Measurements from ENCODE around the gene GP2. TPM values are rescaled to one million over a fixed set of nuclear protein-coding genes. Genes with fewer than 3 reads are reported as not detected.

The GP2 gene
- total and polyA plus RNA-seq, 2 donors (not counting 1 experiment from before 2014, with no cell fraction given), result not detected

DNA sequence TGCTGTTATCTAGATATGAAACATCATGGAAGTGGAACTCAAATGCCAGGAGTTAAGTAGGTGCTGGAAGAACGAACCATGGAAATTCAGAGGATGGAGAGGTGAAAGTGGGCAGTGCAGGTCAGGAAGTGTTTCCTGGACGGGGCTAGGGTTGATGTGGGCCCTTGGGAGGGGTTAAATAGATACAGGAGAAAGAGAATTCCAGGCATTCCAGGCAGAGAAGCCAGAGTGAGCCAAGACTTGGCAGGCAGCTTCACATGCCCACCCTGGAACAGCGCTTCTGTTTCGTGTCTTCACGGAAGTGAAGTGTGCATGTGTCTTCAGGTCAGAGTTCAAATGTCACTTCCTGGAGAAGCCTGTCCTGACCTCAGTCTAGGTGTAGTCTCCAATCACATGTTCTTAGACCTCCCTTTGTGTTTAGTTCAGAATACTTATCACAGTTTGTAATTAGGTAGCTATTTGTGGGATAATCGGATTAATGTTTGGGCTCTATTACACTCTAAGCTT lies 41.3 kb downstream of the GP2 start:
- DNase-seq (ENCODE audit: low read depth in 2 of 2), result no peak
- no peak overlapping the region for H3K27ac ChIP-seq (ENCODE audit: insufficient read depth, low read length)
- no peak overlapping the region for H3K4me2 ChIP-seq (ENCODE audit: extremely low read depth, insufficient read depth, low read length)
- no peaks in the 10 kb centered on the region for H3K79me2 ChIP-seq (ENCODE audit: control insufficient read depth, insufficient read depth, low read length)
- no peaks in the 10 kb centered on the region for H3K4me1 ChIP-seq (ENCODE audit: control insufficient read depth, extremely low read depth, insufficient read depth, low read length)
- no peak overlapping the region for H3K4me3 ChIP-seq (replicated peaks in 1 of 4; ENCODE audit: control extremely low read depth in 1 of 4, insufficient read depth in 1 of 4, low read depth in 3 of 4, low read length in 4 of 4)
- no peak overlapping the region for H3K9ac ChIP-seq (ENCODE audit: insufficient read depth, low read length)
- no peaks in the 10 kb centered on the region for H4K20me1 ChIP-seq (ENCODE audit: control insufficient read depth, extremely low read depth, insufficient read depth, low read length)
- TF ChIP-seq EZH2 (IDR thresholded peaks at IDR 0.05; ENCODE audit: low read length, missing control alignments), result no peak
- TF ChIP-seq, protein P1, sequence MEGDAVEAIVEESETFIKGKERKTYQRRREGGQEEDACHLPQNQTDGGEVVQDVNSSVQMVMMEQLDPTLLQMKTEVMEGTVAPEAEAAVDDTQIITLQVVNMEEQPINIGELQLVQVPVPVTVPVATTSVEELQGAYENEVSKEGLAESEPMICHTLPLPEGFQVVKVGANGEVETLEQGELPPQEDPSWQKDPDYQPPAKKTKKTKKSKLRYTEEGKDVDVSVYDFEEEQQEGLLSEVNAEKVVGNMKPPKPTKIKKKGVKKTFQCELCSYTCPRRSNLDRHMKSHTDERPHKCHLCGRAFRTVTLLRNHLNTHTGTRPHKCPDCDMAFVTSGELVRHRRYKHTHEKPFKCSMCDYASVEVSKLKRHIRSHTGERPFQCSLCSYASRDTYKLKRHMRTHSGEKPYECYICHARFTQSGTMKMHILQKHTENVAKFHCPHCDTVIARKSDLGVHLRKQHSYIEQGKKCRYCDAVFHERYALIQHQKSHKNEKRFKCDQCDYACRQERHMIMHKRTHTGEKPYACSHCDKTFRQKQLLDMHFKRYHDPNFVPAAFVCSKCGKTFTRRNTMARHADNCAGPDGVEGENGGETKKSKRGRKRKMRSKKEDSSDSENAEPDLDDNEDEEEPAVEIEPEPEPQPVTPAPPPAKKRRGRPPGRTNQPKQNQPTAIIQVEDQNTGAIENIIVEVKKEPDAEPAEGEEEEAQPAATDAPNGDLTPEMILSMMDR (conservative IDR thresholded peaks at IDR 0.05 in 1 of 2, IDR thresholded peaks at IDR 0.05 in 1 of 2; ENCODE audit: low read depth in 1 of 2, low read length in 2 of 2), result no peak
- H2AFZ ChIP-seq (ENCODE audit: low read length), result no peak overlapping the region
- H3K36me3 ChIP-seq (ENCODE audit: control insufficient read depth, insufficient read depth, low read length), result no peaks in the 10 kb centered on the region
- H3K27me3 ChIP-seq (ENCODE audit: control insufficient read depth, insufficient read depth, low read length), result no peaks in the 10 kb centered on the region
- H3K9me3 ChIP-seq (ENCODE audit: control insufficient read depth, insufficient read depth, low read depth, low read length), result no peaks in the 10 kb centered on the region

DNA sequence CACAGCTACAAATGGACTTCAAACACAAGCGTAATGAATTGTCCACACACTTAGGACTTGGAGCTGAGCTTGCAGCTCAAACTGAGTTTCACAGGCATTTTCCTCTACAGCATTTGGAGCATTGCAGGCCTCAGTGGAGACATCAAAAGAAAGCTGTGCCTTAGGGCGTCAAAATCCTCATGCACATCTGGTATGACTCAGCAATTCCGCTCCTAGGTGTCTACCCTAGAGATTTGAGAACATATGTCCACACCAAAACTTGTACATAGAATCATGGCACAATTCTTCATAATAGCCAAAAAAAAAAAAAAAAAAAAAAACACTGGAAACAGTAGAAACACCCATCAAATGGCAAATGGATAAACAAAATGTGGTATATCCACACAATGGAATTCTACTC lies 47.1 kb downstream of the GP2 start:
- no peaks in the 10 kb centered on the region for H3K9me3 ChIP-seq (ENCODE audit: control insufficient read depth, insufficient read depth, low read depth, low read length)
- no peak overlapping the region for H3K4me3 ChIP-seq (replicated peaks in 1 of 4; ENCODE audit: control extremely low read depth in 1 of 4, insufficient read depth in 1 of 4, low read depth in 3 of 4, low read length in 4 of 4)
- H2AFZ ChIP-seq (ENCODE audit: low read length), result no peak overlapping the region
- TF ChIP-seq, protein P1 (conservative IDR thresholded peaks at IDR 0.05 in 1 of 2, IDR thresholded peaks at IDR 0.05 in 1 of 2; ENCODE audit: low read depth in 1 of 2, low read length in 2 of 2), result no peak
- TF ChIP-seq EZH2 (IDR thresholded peaks at IDR 0.05; ENCODE audit: low read length, missing control alignments), result no peak
- DNase-seq (ENCODE audit: low read depth in 2 of 2), result no peak
- no peak overlapping the region for H3K4me2 ChIP-seq (ENCODE audit: extremely low read depth, insufficient read depth, low read length)
- no peak overlapping the region for H3K27ac ChIP-seq (ENCODE audit: insufficient read depth, low read length)
- no peaks in the 10 kb centered on the region for H3K79me2 ChIP-seq (ENCODE audit: control insufficient read depth, insufficient read depth, low read length)
- H3K9ac ChIP-seq (ENCODE audit: insufficient read depth, low read length), result no peak overlapping the region
- H3K36me3 ChIP-seq (ENCODE audit: control insufficient read depth, insufficient read depth, low read length), result no peaks in the 10 kb centered on the region
- H4K20me1 ChIP-seq (ENCODE audit: control insufficient read depth, extremely low read depth, insufficient read depth, low read length), result no peaks in the 10 kb centered on the region
- H3K27me3 ChIP-seq (ENCODE audit: control insufficient read depth, insufficient read depth, low read length), result no peaks in the 10 kb centered on the region
- no peaks in the 10 kb centered on the region for H3K4me1 ChIP-seq (ENCODE audit: control insufficient read depth, extremely low read depth, insufficient read depth, low read length)

DNA sequence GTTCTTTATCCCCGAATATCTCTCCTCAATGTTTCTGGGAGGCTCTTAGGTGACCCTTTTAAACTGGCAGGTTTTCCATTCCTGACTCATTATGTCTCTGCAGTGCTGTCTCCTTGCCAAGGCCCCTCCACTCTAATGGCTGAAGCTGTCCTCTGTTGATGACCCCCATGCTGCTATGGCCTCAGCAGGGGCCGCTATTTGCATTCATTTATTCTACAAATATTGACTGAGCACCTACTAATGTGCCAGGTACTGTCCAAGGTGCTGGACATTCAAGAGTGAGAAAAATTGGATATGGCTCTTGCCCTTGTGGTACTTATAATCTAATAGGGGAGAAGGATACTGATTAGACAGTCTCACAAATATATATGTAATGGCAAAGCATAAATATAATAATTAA lies 55.4 kb downstream of the GP2 start:
- no peak for TF ChIP-seq EZH2 (IDR thresholded peaks at IDR 0.05; ENCODE audit: low read length, missing control alignments)
- TF ChIP-seq, protein P1 (conservative IDR thresholded peaks at IDR 0.05 in 1 of 2, IDR thresholded peaks at IDR 0.05 in 1 of 2; ENCODE audit: low read depth in 1 of 2, low read length in 2 of 2), result no peak
- Histone ChIP-seq H3K9me3 (ENCODE audit: control insufficient read depth, insufficient read depth, low read depth, low read length) (no peaks in the 10 kb centered on the region), H3K4me2 (ENCODE audit: extremely low read depth, insufficient read depth, low read length) (no peak overlapping the region), H2AFZ (ENCODE audit: low read length) (no peak overlapping the region), H3K36me3 (ENCODE audit: control insufficient read depth, insufficient read depth, low read length) (no peaks in the 10 kb centered on the region), H3K27ac (ENCODE audit: insufficient read depth, low read length) (no peak overlapping the region), H3K27me3 (ENCODE audit: control insufficient read depth, insufficient read depth, low read length) (no peaks in the 10 kb centered on the region), H3K9ac (ENCODE audit: insufficient read depth, low read length) (no peak overlapping the region), H3K79me2 (ENCODE audit: control insufficient read depth, insufficient read depth, low read length) (no peaks in the 10 kb centered on the region), H4K20me1 (ENCODE audit: control insufficient read depth, extremely low read depth, insufficient read depth, low read length) (no peaks in the 10 kb centered on the region), H3K4me1 (ENCODE audit: control insufficient read depth, extremely low read depth, insufficient read depth, low read length) (no peaks in the 10 kb centered on the region), H3K4me3 (replicated peaks in 1 of 4; ENCODE audit: control extremely low read depth in 1 of 4, insufficient read depth in 1 of 4, low read depth in 3 of 4, low read length in 4 of 4) (no peak overlapping the region)
- no peak for DNase-seq (ENCODE audit: low read depth in 2 of 2)

Measured in fibroblast of lung (primary cell).